LNCAP (cell line): Measurements from ENCODE around the gene MTX2.

Source experiments
- TF ChIP-seq, protein P1 (sequence below): fragments of 450-650 bp; IDR thresholded peaks from 2 replicates; pipeline ENCODE4 v1.5.1; 2017; ENCODE audit warnings: mild to moderate bottlenecking

The MTX2 gene

DNA sequence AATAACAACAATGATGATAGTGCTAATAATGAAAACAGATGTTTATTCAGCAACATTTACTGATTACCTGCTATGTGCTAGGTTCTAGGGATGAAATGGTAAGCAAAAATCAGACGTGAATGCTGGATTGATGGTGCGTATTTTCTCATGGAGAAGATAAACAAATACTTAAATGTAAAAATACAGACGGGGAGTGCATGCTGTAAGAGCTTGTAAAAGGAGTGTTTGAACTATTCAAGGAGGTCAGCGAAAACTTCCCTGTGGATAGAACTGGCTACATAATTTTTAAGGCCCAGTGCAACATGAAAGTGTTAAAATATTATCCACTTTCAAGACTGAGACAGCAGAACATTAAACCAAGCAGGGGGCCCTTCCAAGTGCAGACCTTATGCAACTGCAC lies 22.1 kb downstream of the MTX2 start:
- TF ChIP-seq, protein P1, sequence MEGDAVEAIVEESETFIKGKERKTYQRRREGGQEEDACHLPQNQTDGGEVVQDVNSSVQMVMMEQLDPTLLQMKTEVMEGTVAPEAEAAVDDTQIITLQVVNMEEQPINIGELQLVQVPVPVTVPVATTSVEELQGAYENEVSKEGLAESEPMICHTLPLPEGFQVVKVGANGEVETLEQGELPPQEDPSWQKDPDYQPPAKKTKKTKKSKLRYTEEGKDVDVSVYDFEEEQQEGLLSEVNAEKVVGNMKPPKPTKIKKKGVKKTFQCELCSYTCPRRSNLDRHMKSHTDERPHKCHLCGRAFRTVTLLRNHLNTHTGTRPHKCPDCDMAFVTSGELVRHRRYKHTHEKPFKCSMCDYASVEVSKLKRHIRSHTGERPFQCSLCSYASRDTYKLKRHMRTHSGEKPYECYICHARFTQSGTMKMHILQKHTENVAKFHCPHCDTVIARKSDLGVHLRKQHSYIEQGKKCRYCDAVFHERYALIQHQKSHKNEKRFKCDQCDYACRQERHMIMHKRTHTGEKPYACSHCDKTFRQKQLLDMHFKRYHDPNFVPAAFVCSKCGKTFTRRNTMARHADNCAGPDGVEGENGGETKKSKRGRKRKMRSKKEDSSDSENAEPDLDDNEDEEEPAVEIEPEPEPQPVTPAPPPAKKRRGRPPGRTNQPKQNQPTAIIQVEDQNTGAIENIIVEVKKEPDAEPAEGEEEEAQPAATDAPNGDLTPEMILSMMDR = no peak

DNA sequence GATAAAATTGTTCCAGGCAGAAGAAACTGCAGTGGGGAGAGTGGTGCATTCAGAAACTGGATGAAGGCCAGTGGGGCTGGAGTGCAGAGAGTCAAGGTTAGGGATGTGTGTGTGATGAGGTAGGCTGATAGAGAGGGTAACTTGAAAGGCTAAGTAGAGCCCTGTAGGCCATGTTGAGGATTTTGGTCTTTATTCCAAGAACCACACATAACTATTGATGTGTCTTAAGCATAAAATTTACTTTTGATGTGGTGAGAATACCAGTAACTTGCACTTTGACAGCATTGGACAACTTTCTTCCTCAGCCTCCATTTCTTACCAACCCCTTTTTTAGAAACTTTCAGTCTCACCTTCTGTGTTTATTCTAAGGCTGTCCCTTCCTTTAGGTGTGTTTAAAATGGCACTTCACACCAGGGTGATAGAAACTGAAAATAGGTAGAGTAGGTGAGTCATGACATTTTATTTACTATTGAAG lies 22.6 kb downstream of the MTX2 start:
- TF ChIP-seq, protein P1 = no peak

- TF ChIP-seq, protein P1 = no peak
These were observed 23.4 kb downstream of the MTX2 start for GRCh38 chr2:176292608-176293007.

- TF ChIP-seq, protein P1 = no peak
These were observed 24.1 kb downstream of the MTX2 start for GRCh38 chr2:176293334-176293733.

- TF ChIP-seq, protein P1 = no peak
These were observed 27.8 kb downstream of the MTX2 start for GRCh38 chr2:176297067-176297466.

GRCh38 chr2:176297737-176298136 lies 28.5 kb downstream of the MTX2 start:
- TF ChIP-seq, protein P1 = no peak

GRCh38 chr2:176317199-176317598 lies 48.0 kb downstream of the MTX2 start:
- TF ChIP-seq, protein P1 = no peak

GRCh38 chr2:176317623-176318065 lies 48.4 kb downstream of the MTX2 start:
- TF ChIP-seq, protein P1 = no peak
